Stimulated activated CD8-positive, alpha-beta memory T cell treated with anti-CD3 and anti-CD28 coated beads, Interleukin-4, amount 100 ng/mL, for 1 hour (primary cell): Measurements from ENCODE around the gene CREBL2.
A peak's percentile ranks its signal among the peaks of the same experiment; 100 is the strongest.
"Not testable (repeated sequence)": the region's sequence is repeated elsewhere in the genome, so short reads cannot be mapped to it uniquely, and the experiment has no call there.

Source experiments
- DNase-seq, 2 donors: peaks; one replicate each; pipeline ENCODE4 v3.0.0-alpha.2; 2020; ENCODE audit warnings: low read depth in 2 of 2, low spot score in 1 of 2

CREBL2 gene

DNA sequence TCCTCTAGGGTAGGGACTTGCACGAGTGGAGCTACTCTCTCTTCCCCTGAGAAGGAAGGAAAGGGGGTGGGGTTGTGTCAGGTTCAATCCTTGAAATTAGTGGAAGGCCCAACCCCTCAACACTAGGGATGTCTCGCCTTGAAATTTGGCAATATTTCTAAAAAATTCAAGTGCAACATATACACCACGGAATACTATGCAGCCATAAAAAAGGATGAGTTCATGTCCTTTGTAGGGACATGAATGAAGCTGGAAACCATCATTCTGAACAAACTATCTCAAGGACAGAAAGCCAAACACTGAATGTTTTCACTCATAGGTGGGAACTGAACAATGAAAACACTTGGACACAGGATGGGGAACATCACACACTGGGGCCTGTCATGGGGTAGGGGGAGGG lies 15.1 kb upstream of the CREBL2 start:
- not testable (repeated sequence) for DNase-seq

DNA sequence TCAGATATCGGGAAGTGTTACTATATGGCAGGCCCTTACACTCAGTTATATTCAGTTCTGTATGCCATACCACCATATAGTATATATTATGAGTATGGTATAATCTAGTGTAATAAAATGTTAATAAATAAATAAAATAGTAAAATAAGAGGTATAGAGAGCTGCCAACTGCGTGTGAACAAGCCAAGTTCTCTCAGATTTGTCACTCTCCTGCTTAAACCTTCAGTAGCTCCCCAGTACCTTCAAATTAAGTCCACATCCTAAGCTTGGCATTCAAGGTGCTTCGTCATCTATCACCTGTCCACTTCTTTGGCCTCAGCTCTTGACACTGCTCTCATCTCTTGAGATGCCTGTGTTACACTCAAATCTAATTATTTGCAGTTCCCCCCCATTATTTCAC lies 12.8 kb upstream of the CREBL2 start:
- no peak for DNase-seq

DNA sequence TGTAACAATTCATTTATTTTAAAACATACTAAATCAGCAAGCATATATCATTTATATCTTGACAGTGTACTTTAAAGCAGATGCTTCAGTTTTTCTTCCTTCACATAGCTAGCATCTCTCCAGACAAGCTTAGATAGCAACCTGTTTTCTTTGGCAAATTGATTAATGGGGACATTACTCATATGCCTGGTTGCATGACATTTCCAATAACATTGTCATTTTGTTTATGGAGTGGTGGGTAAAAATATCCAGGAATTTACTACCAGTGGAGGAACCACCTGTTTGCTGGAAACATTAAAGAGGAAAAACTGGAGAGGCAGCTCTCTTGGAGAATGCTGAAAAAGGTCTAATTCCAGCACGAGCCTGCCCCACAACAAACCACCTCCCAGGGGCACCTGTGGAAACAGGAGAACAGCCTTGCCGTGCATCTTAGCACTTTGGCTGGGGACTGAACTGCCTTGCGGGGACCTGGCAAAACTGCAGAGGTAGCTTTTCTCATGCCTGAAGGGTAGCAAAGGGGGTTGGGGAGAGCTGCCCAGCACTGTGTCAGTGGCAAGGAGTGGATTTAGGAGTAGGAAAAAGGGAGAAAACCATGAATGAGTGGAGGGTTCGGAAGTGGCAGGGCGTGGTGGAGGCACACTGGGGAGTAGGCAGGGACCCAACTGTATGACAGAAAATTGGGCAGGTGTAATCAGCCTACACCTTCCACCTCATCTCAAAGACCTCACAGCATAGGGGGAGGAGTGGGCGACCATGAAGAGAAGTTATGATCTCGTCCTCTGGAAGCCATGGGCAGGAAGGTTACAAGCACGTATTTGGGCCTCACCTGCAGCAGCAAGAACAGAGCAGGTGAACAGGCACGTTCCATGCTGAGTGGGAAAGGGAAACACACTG lies 11.7 kb upstream of the CREBL2 start:
- no peak for DNase-seq

DNA sequence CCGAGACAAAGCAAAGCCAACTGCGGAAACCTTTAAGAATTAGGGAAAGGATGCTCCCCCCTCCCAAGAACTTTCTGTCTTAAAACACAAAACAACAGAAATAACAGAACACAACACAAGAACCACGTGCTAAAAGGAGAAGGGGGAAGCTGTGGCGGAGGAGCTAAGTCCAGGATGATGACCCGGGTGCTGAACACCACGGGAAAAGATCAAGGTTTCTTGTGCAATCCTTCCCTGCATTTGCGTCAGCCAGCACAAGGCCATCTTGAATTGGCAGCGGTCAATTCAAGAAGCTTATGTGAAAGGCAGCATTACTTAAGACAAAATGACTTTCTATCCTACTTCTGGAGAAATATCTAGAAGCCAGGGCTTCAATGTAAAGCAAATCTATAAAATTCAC lies 11.0 kb upstream of the CREBL2 start:
- no peak for DNase-seq

DNA sequence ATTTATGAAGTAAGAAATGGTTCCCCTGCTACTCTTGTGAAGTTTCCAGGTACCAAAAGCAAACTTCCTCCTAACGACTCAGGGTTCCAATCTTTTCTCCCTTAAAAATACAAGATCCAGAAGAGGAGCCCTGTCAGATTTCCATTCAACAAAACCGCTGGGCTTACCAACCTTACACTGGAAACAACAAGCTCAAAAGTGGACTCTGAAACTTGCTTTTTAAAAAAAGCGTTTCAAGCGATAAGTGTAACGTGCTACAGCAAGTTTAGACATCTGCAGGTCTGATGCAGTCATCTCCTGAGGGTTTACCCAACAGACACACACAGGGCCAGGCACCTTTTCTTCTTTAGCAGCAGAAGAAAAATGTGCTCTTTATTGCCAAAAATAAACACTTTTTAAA lies 6.9 kb upstream of the CREBL2 start:
- no peak for DNase-seq

DNA sequence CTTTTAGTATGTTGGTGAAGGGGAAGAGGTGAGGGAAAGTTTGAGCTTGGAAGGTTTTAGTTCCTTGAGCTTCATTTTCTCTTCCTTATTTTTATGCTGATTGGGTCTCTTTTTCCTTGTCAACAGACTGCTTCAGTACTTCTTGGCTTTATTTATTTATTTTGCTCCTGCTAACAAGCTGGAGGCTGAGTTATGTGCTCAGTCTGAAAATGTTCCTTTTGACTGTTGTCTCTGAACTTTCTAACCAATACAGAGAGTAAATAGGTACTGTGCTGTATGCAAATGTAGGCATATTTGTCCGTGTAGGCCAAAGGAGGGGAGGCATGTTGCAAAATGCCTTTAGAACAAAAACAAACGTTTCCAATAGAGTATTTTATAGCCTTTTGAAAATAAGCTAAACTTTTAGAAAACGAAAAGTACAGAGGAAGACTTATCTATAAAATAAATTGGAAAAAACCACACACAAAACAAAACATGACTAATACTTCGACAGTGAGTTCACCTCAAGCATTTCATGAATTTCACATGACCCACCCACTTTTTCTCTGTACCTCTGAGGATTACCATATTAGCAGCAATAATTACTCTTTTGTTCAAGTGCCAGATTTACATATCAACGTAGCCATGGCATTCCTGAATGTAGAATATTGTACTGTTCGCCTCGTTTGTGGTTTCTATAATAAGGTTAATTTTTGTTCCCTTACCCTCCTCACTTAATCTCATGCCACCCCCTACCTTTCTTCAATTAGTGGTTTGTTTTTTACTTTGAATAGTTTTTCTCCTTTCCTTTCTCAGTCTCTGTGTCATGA lies 4.7 kb upstream of the CREBL2 start:
- no peak for DNase-seq

DNA sequence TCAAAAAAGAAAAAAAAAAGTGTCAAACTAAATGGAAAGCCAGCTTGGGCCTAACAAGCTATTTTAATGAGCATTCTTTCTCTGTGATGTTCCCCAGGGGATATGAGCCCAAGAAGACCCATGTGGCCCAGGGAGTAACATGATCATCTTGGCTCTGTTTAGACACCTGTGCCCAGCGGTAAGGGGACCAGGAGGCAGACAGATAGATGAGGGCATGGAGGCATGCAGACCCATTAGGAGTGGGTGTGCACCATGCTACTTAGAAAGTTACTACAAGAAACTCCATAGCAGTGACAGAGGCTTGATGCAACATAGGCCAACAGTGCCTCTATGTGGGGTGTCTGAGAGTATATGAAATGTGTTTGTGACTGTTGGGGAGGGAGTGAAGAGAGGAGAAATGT lies 3.1 kb upstream of the CREBL2 start:
- no peak for DNase-seq

DNA sequence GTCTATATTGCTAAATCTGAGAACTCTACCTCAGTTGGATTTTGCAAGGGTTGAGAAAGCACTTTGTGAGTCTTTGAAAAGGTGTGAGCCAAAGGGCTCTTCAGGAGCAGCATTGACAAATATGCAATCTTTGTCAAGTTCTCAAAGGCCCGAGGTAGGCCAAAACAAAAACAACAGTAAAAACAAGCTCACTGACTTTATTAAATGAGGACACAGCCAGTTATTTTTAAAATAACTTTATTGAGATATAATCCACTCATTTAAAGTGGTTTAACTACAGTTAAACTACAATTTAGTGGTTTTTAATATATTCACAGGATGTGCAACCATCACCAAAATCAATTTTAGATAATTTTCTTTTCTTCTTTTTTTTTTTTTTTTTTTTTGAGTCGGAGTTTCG lies 2.0 kb upstream of the CREBL2 start:
- no peak for DNase-seq

DNA sequence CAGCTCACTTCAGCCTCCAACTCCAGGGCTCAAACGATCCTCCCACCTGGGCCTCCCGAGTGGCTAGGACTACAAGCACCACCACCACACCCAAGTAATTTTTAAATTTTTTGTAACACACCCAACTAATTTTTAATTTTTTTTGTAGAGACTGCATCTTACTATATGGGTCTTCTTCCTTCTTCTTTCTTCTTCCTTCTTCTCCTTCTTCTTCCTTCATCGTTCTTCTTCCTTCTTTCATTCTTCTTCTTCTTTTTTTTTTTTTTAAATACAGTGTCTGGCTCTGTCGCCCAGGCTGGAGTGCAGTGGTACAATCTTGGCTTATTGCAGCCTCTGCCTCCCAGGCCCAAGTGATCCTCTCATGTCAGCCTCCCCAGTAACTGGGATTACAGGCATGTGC lies 965 bp upstream of the CREBL2 start:
- DNase-seq: no peak

DNA sequence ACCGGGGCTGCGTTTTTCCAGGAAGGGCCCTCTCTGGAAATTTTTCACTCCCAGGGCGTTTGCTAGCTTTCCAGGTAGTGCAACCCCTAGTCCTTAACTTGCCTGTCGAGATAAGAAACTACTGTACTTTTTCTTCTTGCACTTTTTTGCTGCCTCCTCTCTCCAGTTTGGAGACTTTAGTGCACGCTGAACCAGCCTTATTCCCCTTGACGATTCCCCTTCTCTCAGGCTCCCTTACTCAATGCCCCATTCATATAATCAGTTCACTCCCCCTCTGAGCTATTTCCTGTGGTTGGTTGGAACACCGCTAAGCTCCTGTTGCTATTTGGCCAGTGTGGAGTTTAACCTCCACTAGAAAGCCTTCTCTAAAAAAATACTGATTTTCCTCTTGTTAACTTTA lies 682 bp downstream of the CREBL2 start:
- peak in 1 of 2 donors; percentile 1 for DNase-seq

DNA sequence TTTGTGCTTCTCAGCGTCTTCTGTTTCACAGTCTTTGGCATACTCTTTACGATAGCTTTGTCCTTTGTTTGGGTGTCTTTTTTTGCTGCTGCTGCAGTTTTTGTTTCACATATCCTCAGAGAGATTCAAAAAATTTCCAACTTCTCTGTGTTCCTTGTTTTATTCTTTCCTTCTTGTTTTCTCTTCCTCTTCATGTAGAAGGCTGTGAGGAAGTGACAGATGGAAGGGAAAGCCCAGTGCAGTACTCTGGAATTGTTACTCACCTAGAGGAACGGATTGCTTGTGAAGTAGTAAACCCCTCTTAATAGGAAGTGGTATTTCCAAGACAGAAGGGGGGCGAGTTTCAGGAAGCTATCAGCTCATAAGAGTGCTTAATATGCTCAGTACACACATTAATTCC lies 1.7 kb downstream of the CREBL2 start:
- no peak for DNase-seq

DNA sequence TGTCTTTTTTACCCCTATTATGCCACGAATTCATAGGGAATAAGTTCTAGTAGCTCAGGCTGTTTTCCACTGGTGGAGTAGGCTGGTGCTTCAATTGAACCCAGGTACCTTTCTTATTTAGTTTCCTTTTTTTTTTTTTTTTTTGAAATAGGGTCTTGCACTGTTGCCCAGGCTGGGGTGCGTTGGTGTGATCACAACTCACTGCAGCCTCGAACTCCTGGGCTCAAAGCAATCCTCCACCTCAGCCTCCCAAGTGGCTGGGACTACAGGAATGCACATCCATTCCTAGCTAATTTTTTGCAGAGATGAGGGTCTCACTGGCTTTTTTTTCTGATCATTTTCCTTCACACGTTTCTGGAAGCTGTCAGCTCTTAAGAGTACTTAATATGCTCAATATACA lies 2.7 kb downstream of the CREBL2 start:
- DNase-seq: no peak

DNA sequence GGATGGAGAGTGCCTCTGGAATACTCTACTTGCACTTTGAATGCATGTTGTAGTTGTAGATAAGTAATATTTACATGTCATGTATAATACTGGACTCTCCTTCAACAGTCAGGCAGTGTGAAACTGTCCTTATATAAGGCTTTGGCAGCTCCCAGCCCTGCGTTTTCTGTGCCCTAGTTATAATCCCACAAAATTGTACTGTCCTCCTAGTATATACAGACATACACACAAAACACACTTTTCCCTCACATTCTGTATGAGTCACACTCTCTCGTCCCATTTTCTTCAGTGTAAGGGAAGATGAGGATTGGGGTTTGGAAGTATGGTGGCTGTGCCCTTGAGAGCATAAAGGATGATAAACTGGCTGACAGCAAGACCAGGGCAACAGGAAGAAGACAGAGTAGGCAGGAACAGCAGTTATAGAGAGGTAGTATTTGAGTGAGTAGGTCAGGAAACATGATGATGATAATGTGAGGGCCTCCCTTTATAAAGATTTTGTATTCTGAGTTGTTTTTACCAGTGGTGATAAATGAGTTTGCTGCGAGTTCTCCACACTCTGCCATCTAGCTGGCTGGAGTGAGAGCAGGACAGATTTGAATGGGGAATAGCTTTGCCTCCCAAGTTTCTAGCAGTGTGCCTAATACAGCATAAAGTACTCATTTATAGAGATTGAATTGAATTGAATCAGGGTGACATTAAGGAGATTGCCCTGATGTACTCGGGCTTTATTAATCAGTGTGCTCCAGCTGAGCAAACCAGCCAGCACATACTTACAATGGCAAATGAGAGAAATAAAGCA lies 5.0 kb downstream of the CREBL2 start:
- DNase-seq: no peak

DNA sequence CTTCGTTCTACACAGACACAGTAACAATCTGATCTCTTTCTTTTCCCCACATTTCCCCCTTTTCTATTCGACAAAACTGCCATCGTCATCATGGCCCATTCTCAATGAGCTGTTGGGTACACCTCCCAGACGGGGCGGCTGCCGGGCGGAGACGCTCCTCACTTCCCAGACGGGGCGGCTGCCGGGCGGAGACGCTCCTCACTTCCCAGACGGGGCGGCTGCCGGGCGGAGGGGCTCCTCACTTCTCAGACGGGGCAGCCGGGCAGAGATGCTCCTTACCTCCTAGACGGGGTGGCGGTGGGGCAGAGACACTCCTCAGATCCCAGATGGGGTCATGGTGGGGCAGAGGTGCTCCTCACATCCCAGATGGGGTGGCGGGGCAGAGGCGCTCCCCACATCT lies 6.4 kb downstream of the CREBL2 start:
- DNase-seq: not testable (repeated sequence)

DNA sequence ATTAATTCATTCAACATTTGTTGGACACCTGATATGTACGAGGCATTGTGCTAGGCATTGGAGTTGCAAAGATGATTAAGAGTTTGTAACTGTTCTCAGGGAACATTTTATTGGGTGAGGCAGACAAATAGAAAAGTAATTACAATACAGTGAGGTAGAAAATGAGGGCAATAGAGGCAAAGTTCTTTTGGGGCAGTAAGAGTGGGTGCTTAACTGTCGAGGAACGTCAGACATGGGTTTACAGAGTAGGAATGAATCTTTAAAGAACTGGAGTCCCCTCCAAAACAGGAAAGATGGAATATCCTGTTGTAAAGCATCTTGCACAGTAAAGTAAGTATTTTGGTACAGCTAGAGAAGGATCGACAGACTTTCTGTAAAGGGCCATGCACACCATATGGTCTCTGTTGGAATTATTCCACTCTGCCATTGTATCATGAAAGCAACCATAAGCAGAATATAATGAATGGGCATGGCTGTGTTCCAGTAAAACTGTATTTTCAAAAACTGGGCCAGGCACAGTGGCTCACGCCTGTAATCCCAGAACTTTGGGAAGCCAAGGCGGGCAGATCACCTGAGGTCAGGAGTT lies 9.1 kb downstream of the CREBL2 start:
- no peak for DNase-seq

DNA sequence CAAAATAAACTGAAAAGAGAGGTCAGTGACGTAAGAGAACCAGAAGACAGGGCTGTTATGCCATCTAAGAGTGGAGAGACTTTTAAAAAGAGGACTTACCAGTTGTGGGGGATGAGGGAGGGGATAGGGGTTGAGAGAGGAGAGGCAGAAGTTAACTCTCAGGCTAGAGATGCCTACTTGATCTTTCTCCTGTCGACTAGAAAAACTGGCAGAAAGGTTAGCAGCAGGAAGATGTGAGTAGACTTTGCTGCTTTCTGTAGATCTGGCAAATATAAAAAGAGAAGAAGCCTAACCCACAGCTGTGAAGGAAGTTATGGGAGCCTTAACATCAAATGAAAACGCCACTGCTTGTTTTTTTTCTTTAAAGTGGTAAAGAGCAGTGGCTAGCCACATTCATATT lies 10.7 kb downstream of the CREBL2 start:
- no peak for DNase-seq

DNA sequence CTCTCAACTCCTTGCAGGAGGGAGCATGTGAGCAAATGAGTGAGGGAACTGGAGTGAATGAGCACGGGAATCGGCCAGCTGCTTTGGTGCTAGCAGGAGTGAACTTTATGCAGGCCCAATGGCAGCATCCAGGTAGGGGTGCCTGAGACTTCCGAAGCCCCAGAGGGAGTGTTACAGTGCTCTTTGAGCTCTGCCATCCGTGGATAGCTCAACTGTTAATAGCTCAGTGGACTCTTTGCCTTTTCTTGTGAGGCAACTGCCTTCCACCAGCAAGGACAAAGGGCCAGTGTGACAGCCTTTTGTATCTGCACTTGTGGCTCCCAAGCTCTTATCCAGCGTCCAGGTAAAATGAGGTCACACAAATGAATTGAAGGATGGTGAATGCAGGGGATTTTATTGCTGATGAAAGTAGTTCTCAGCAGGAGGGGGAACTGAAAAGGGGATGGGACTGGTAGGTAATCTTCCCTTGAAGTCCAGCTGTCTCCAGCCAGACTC lies 12.9 kb downstream of the CREBL2 start:
- no peak for DNase-seq

DNA sequence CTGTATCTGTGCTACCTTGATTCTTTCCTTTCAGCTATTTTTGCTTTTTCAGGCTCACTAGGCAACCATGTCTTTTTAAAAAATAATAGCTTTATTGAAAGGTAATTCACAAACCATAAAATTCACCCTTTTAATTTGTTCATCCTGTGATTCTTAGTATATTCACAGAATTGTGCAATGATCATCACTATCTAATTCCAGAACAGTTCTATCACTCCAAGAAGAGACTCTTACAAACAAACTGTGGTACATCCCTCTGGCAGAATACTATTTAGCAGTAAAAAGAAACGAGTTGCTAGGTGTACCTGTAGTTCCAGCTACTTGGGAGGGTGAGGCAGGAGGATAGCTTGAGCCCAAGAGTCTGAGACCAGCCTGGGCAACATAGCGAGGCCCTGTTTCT lies 14.8 kb downstream of the CREBL2 start:
- DNase-seq: no peak

DNA sequence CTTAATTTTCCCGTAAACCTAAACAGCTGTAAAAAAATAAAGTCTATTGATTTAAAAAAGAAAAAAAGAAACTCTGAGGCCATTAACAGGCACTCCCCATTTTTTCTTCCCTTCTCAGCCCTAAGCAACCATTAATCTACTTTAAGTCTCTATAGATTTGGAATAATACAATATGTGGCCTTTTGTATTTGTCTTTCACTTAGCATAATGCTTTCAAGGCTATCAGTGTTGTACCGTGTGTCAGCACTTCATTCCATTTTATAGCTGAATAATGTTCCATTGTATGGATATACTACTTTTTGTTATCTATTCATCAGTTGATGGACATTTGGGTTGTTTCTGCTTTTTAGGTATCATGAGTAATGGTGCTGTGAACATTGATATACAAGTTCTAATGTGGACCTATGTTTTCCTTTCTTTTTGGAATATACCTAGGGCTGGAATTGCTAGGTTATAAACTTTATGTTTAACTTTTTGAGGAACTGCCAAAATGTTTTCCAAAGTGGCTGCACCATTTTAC lies 15.7 kb downstream of the CREBL2 start:
- DNase-seq: no peak

DNA sequence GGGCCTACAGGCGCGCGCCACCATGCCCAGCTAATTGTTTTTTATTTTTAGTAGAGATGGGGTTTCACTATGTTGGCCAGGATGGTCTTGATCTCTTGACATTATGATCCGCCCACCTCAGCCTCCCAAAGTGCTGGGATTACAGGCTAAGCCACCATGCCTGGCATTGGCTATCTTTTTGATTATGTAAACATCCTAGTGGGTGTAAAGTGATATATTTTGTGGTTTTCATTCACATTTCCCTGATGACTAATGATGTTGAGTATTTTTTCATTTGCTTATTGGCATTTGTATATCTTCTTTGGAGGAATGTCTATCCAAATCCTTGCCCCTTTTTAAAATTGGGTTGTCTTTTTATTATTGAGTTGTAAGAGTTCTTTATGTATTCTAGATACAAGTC lies 16.3 kb downstream of the CREBL2 start:
- DNase-seq: no peak

DNA sequence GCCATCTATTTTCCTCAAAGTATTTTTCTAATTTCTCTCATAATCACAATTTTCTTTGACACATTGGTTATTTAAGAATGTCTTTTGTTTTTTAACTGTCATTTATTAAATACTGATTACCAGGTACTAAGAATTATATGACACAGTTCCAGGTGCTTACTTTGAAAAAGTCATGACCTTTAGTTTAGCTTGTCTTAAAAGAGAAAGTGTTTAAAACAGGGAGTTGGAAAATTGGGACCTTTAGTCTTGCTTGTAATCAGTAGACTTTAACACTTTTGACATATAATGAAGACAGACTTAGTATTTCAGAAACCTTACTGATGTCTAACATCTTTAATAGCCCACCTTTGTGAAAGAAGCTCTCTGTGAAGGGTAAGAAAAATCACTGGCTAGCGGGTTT lies 19.2 kb downstream of the CREBL2 start:
- no peak for DNase-seq
